H1 (cell line): Measurements from ENCODE around the gene CSHL1. TPM values are rescaled to one million over a fixed set of nuclear protein-coding genes. Genes with fewer than 3 reads are reported as not detected.
A peak's percentile ranks its signal among the peaks of the same experiment; 100 is the strongest.

Experiments used
- CTCF ChIA-PET: fragments of 300-600 bp; sonication (Branson Sonifier 250); formaldehyde crosslinking; loops from one replicate; lab custom pipeline; 2021; ENCODE audit not compliant: partially characterized antibody; lab: Charles Lee
- POLR2A ChIA-PET: fragments of 300-600 bp; sonication (Branson Sonifier 250); formaldehyde crosslinking; loops from one replicate; lab custom pipeline; 2021; ENCODE audit warnings: inconsistent platforms; ENCODE audit not compliant: partially characterized antibody; lab: Charles Lee
- DNase-seq, 2 experiments: peaks; one replicate each; pipeline versions ENCODE4 v3.0.0 to v3.0.0-alpha.2; 2010 to 2022; ENCODE audit warnings: low spot score in 2 of 2, low read depth in 1 of 2, mixed read lengths in 1 of 2
- FAIRE-seq: peaks from 2 replicates; lab custom pipeline; 2011; peaks lifted over from hg19 to GRCh38; lab: Jason Lieb, UNC
- H2AFZ ChIP-seq: 2 replicates; pipeline ENCODE4 v1.8.1; 2012; ENCODE audit warnings: low read length, inconsistent platforms
- H2AK5ac ChIP-seq: 2 replicates; pipeline ENCODE4 v1.6.1; 2013; ENCODE audit warnings: low read depth, low read length
- H2BK120ac ChIP-seq: replicated peaks from 2 replicates; pipeline ENCODE3; 2013; ENCODE audit warnings: low read depth, low read length, inconsistent platforms
- H2BK12ac ChIP-seq: 2 replicates; pipeline ENCODE4 v1.6.1; 2013; ENCODE audit warnings: low read depth, low read length
- H2BK15ac ChIP-seq: 2 replicates; pipeline ENCODE4 v1.6.1; 2013; ENCODE audit warnings: low read length
- H2BK20ac ChIP-seq: 2 replicates; pipeline ENCODE4 v1.6.1; 2013; ENCODE audit warnings: low read length
- H2BK5ac ChIP-seq: 2 replicates; pipeline ENCODE4 v1.6.1; 2013; ENCODE audit warnings: low read depth, low read length
- H3K14ac ChIP-seq: 2 replicates; pipeline ENCODE4 v1.6.1; 2013; ENCODE audit warnings: inconsistent platforms; ENCODE audit not compliant: insufficient read length
- H3K18ac ChIP-seq: 2 replicates; pipeline ENCODE4 v1.6.1; 2013; ENCODE audit warnings: low read length; ENCODE audit errors: extremely low read depth
- H3K23ac ChIP-seq: 2 replicates; pipeline ENCODE4 v1.6.1; 2013; ENCODE audit warnings: inconsistent platforms; ENCODE audit not compliant: insufficient read length
- H3K23me2 ChIP-seq: 2 replicates; pipeline ENCODE4 v1.6.1; 2013; ENCODE audit warnings: low read depth, low read length
- H3K27ac ChIP-seq: 2 replicates; pipeline ENCODE4 v1.6.1; 2011; ENCODE audit warnings: low read depth, low read length, inconsistent platforms
- H3K27me3 ChIP-seq, 4 experiments: replicated peaks in 1 of 4; 1 replicate in 1 of 4; 2 replicates in 3 of 4; pipeline versions ENCODE4 v1.6.1 to v1.8.1; 2011 to 2013; ENCODE audit warnings: low read length in 3 of 4, mild to moderate bottlenecking in 3 of 4, inconsistent platforms in 2 of 4, mixed read lengths in 2 of 4, moderate library complexity in 1 of 4; ENCODE audit not compliant: control insufficient read depth in 3 of 4, insufficient read depth in 3 of 4; ENCODE audit errors: extremely low read depth in 1 of 4
- H3K36me3 ChIP-seq, 4 experiments: 2 replicates each; pipeline versions ENCODE4 v1.6.1 to v1.8.1; 2011 to 2013; ENCODE audit warnings: mild to moderate bottlenecking in 4 of 4, low read length in 3 of 4, moderate library complexity in 2 of 4, control low read depth in 1 of 4, inconsistent platforms in 1 of 4; ENCODE audit not compliant: insufficient read depth in 4 of 4, control insufficient read depth in 2 of 4
- H3K4ac ChIP-seq: replicated peaks from 2 replicates; pipeline ENCODE3; 2013; ENCODE audit warnings: low read length, low read depth, mixed read lengths, inconsistent platforms; ENCODE audit not compliant: insufficient read length
- H3K4me1 ChIP-seq, 4 experiments: replicated peaks in 1 of 4; 1 replicate in 1 of 4; 2 replicates in 3 of 4; pipeline versions ENCODE4 v1.6.1 to v1.8.1; 2011 to 2013; ENCODE audit warnings: low read length in 3 of 4, inconsistent platforms in 2 of 4, mixed read lengths in 1 of 4; ENCODE audit not compliant: insufficient read depth in 4 of 4, control insufficient read depth in 3 of 4
- H3K4me2 ChIP-seq, 2 experiments: 2 replicates each; pipeline versions ENCODE4 v1.6.1 to v1.8.1; 2011 to 2013; ENCODE audit warnings: low read depth in 2 of 2, low read length in 2 of 2, control low read depth in 1 of 2, inconsistent platforms in 1 of 2, mild to moderate bottlenecking in 1 of 2; ENCODE audit not compliant: insufficient read depth in 1 of 2
- H3K4me3 ChIP-seq, 4 experiments: fragments of 200-600, 300-600 bp in 1 of 4; sonication (generic), shearing (Covaris generic), sonication (Bioruptor Twin) in 1 of 4; 2 replicates each; pipeline versions ENCODE4 v1.5.1 to v1.8.1; 2011 to 2016; ENCODE audit warnings: low read length in 4 of 4, low read depth in 3 of 4, control low read depth in 2 of 4, inconsistent platforms in 2 of 4, mild to moderate bottlenecking in 2 of 4, mixed read lengths in 1 of 4, moderate library complexity in 1 of 4; ENCODE audit not compliant: insufficient read depth in 2 of 4; ENCODE audit errors: extremely low read depth in 1 of 4
- H3K56ac ChIP-seq: replicated peaks from 2 replicates; pipeline ENCODE3; 2013; ENCODE audit warnings: low read depth, mild to moderate bottlenecking, mixed read lengths, low read length, inconsistent platforms; ENCODE audit not compliant: insufficient read length
- H3K79me1 ChIP-seq: 2 replicates; pipeline ENCODE4 v1.6.1; 2013; ENCODE audit warnings: low read depth, low read length, control low read depth
- H3K79me2 ChIP-seq, 2 experiments: 2 replicates each; pipeline versions ENCODE4 v1.6.1 to v1.8.1; 2012 to 2013; ENCODE audit warnings: low read length in 2 of 2, mild to moderate bottlenecking in 2 of 2, inconsistent platforms in 1 of 2; ENCODE audit not compliant: insufficient read depth in 2 of 2, control insufficient read depth in 1 of 2
- H3K9ac ChIP-seq, 4 experiments: replicated peaks in 1 of 4; 1 replicate in 1 of 4; 2 replicates in 3 of 4; pipeline versions ENCODE4 v1.6.1 to v1.8.1; 2011 to 2013; ENCODE audit warnings: low read depth in 3 of 4, low read length in 3 of 4, control low read depth in 2 of 4, mild to moderate bottlenecking in 2 of 4, moderate library complexity in 2 of 4, inconsistent platforms in 1 of 4; ENCODE audit errors: extremely low read depth in 1 of 4
- H3K9me3 ChIP-seq, 2 experiments: 2 replicates each; pipeline versions ENCODE4 v1.6.1 to v1.8.1; 2012 to 2013; ENCODE audit warnings: mild to moderate bottlenecking in 2 of 2, moderate library complexity in 2 of 2, control low read depth in 1 of 2, inconsistent platforms in 1 of 2, low read depth in 1 of 2, low read length in 1 of 2, mixed read lengths in 1 of 2; ENCODE audit not compliant: insufficient read depth in 2 of 2
- H4K20me1 ChIP-seq, 2 experiments: replicated peaks in 1 of 2; 2 replicates each; pipeline versions ENCODE3 to v1.8.1; 2011 to 2013; ENCODE audit warnings: inconsistent platforms in 2 of 2, low read length in 2 of 2, mild to moderate bottlenecking in 1 of 2; ENCODE audit not compliant: insufficient read depth in 2 of 2, control insufficient read depth in 1 of 2
- H4K5ac ChIP-seq: 2 replicates; pipeline ENCODE4 v1.6.1; 2013; ENCODE audit warnings: low read length, low read depth, mixed read lengths, inconsistent platforms; ENCODE audit not compliant: insufficient read length
- H4K8ac ChIP-seq: 2 replicates; pipeline ENCODE4 v1.8.0; 2013; ENCODE audit warnings: mild to moderate bottlenecking, moderate library complexity, low read length, inconsistent platforms; ENCODE audit not compliant: insufficient read depth; ENCODE audit errors: extremely low read depth
- H4K91ac ChIP-seq: replicated peaks from 2 replicates; pipeline ENCODE3; 2013; ENCODE audit warnings: low read length, mixed read lengths, inconsistent platforms; ENCODE audit not compliant: insufficient read length
- BCL11A ChIP-seq, 2 experiments: IDR thresholded peaks; one replicate each; pipeline ENCODE4 v1.6.1; 2011; ENCODE audit warnings: low read depth in 2 of 2, low read length in 2 of 2, mild to moderate bottlenecking in 2 of 2
- CBX8 ChIP-seq: fragments of 300-800, 300-1000 bp; sonication (generic); IDR thresholded peaks from 2 replicates; pipeline ENCODE4 v1.7.1; 2016; ENCODE audit warnings: low read depth, low read length, borderline replicate concordance
- HDAC6 ChIP-seq: IDR thresholded peaks from one replicate; pipeline ENCODE4 v1.7.1; 2012; ENCODE audit warnings: low read depth, mild to moderate bottlenecking, inconsistent platforms, low read length, moderate library complexity
- RBBP5 ChIP-seq: IDR thresholded peaks from 2 replicates; pipeline ENCODE4 v1.7.1; 2012; ENCODE audit warnings: low read depth, mild to moderate bottlenecking, inconsistent platforms, low read length, moderate library complexity, borderline replicate concordance
- SIRT6 ChIP-seq: IDR thresholded peaks from one replicate; pipeline ENCODE4 v1.7.1; 2012; ENCODE audit warnings: low read length, inconsistent platforms
- SP1 ChIP-seq: IDR thresholded peaks from 2 replicates; pipeline ENCODE4 v1.6.1; 2011; ENCODE audit warnings: low read depth, low read length
- TBP ChIP-seq: IDR thresholded peaks from 2 replicates; pipeline ENCODE4 v1.6.1; 2011; ENCODE audit warnings: low read depth, low read length, improper control_type of control experiment
- USF2 ChIP-seq: IDR thresholded peaks from 2 replicates; pipeline ENCODE4 v1.6.1; 2011; ENCODE audit warnings: low read length, improper control_type of control experiment
- WGBS, 2 experiments: shearing (Covaris generic) in 1 of 2; methylation state at CpG; one replicate each; pipeline versions ENCODE4 v1.1.6 to v1.1.7; 2013 to 2015; ENCODE audit warnings: low lambda C conversion rate in 2 of 2, mixed read lengths in 2 of 2, inconsistent platforms in 1 of 2, low coverage in 1 of 2, missing lambda C conversion rate in 1 of 2; ENCODE audit not compliant: insufficient replicate concordance in 2 of 2, insufficient coverage in 1 of 2, insufficient read length in 1 of 2; ENCODE audit errors: extremely low coverage in 1 of 2, missing lambda C conversion rate in 1 of 2; 5-methylcytosine and 5-hydroxymethylcytosine counted together
- polyA plus RNA-seq, 7 experiments: library from polyadenylated mRNA; depleted of rRNA in 3 of 7; stranded (reverse) in 5 of 7; unstranded in 2 of 7; fragments of >200 nt in 5 of 7; fragments of 200-250 nt in 2 of 7; gene quantifications; 1 replicate in 5 of 7; 2 replicates in 1 of 7; 4 replicates in 1 of 7; pipeline versions ENCODE4 v1.2.1 to v1.2.3, GENCODE V29; 2011 to 2013; ENCODE audit warnings: missing spikeins in 2 of 7, mixed read lengths in 2 of 7
- total RNA-seq: library from RNA; stranded (reverse); fragmentation: NEBNext Ultra II Directional; extraction: Animal tissue kit (Norgen Biotek cat#: 25700); gene quantifications from 2 replicates; pipeline ENCODE4 v1.2.1, GENCODE V29; 2021

Gene CSHL1
- total and polyA plus RNA-seq, 2 of the 8 experiments (the other 6 are each of a cell fraction or from before 2014, with no cell fraction given) = not detected

- Histone ChIP-seq H3K27me3 (no peaks in the 10 kb centered on the region), H3K4me1 (peaks cover 0 to 16% (median 12%) of the 10 kb centered on the region in 4 experiments; a peak in 6 of 7 replicates), H3K23me2 (no peaks in the 10 kb centered on the region), H3K9me3 (no peaks in the 10 kb centered on the region), H3K4me2 (peak overlapping the region; percentile 3 to 32; a peak in 2 of 4 replicates), H3K23ac (no peak overlapping the region), H3K56ac (no peak overlapping the region), H3K4ac (no peak overlapping the region), H2BK15ac (0 out of 2 replicates have a peak overlapping the region, but pooled peaks have one; percentile 53), H3K4me3 (no peak overlapping the region), H3K14ac (no peak overlapping the region), H4K91ac (no peak overlapping the region), H3K27ac (no peak overlapping the region), H2BK120ac (no peak overlapping the region), H4K8ac (no peak overlapping the region), H4K5ac (no peak overlapping the region), H3K9ac (no peak overlapping the region), H2AK5ac (no peak overlapping the region), H4K20me1 (no peaks in the 10 kb centered on the region), H3K79me1 (no peaks in the 10 kb centered on the region), H2BK5ac (peak overlapping the region; percentile 86; the same call in 1 of the 2 replicates), H3K79me2 (no peaks in the 10 kb centered on the region), H3K18ac (no peak overlapping the region), H2BK20ac (no peak overlapping the region)
- no peak for FAIRE-seq
- 85% methylated on average over 13 of the region's 16 CpGs; no CpG with 5 or more reads in 1 of the 2 experiments for WGBS, 2 experiments
- DNase-seq = peak in 1 of 2 experiments; percentile 75
- ChIA-PET CTCF (interaction anchor here (0.6 to 11.4 kb wide), 10 partner anchors 9 to 1215 kb away, joined by 3 to 164 read pairs (median 6); partner anchors contain the start of genes CSHL1, GH1 and GH2), POLR2A (interaction anchor here (0.7 to 3.3 kb wide), 3 partner anchors 9 to 30 kb away, joined by 3 to 9 read pairs (median 8); no protein-coding TSS in a partner anchor)
- no peak for TF ChIP-seq BCL11A (IDR thresholded peaks at IDR 0.05; ENCODE audit: low read depth in 2 of 2, low read length in 2 of 2)
- no peak for TF ChIP-seq CBX8
- TF ChIP-seq TBP = no peak
- TF ChIP-seq HDAC6 = no peak
- no peak for TF ChIP-seq RBBP5
- no peak for TF ChIP-seq USF2
- TF ChIP-seq SIRT6 = no peak
- TF ChIP-seq SP1 = no peak
- TF ChIP-seq, all 59 proteins: peak for 0
- 0 out of 2 replicates have a peak overlapping the region, but pooled peaks have one; percentile 77 for H2AFZ ChIP-seq
- peak overlapping the region; percentile 63; the same call in 1 of the 2 replicates for H2BK12ac ChIP-seq
- no peaks in the 10 kb centered on the region for H3K36me3 ChIP-seq
Measured at GRCh38 chr17:63930951-63931575, 20.0 kb upstream of the CSHL1 start.
